Hepatocyte (in vitro differentiated cells): ENCODE results near the gene NKD1. TPM values are rescaled to one million over a fixed set of nuclear protein-coding genes. Genes with fewer than 3 reads are reported as not detected.

ENCODE experiments used
- DNase-seq: peaks from one replicate; pipeline ENCODE4 v3.0.0-alpha.2; 2016; ENCODE audit warnings: low spot score
- H2AFZ ChIP-seq: fragments of 200-600 bp; sonication (generic); 2 replicates; pipeline ENCODE4 v1.6.0; 2016; ENCODE audit warnings: antibody characterized with exemption, mild to moderate bottlenecking
- H3K27ac ChIP-seq: fragments of 200-600 bp; sonication (generic); 2 replicates; pipeline ENCODE4 v1.5.1; 2016; ENCODE audit warnings: mild to moderate bottlenecking
- H3K27me3 ChIP-seq: fragments of 200-600 bp; sonication (generic); 2 replicates; pipeline ENCODE4 v1.6.1; 2016
- H3K36me3 ChIP-seq: fragments of 200-600 bp; sonication (generic); replicated peaks from 2 replicates; pipeline ENCODE4 v1.5.1; 2016; ENCODE audit warnings: low read depth; ENCODE audit not compliant: insufficient read depth
- H3K4me1 ChIP-seq: fragments of 200-600 bp; sonication (generic); 2 replicates; pipeline ENCODE4 v1.5.1; 2016; ENCODE audit warnings: mild to moderate bottlenecking, moderate library complexity; ENCODE audit not compliant: insufficient read depth
- H3K4me2 ChIP-seq: fragments of 200-600 bp; sonication (generic); 2 replicates; pipeline ENCODE4 v1.6.0; 2016
- H3K4me3 ChIP-seq: fragments of 200-600 bp; sonication (generic); 2 replicates; pipeline ENCODE4 v1.5.1; 2016; ENCODE audit warnings: mild to moderate bottlenecking
- H3K79me2 ChIP-seq: fragments of 200-600 bp; sonication (generic); 2 replicates; pipeline ENCODE4 v1.6.0; 2017; ENCODE audit warnings: mild to moderate bottlenecking
- H3K9me2 ChIP-seq: fragments of 200-600 bp; sonication (generic); replicated peaks from 2 replicates; pipeline ENCODE4 v1.6.0; 2017; ENCODE audit warnings: mild to moderate bottlenecking; ENCODE audit not compliant: insufficient read depth
- H3K9me3 ChIP-seq: fragments of 200-600 bp; sonication (generic); 2 replicates; pipeline ENCODE4 v1.5.1; 2016; ENCODE audit warnings: low read depth, mild to moderate bottlenecking
- H4K20me1 ChIP-seq: fragments of 200-600 bp; sonication (generic); 2 replicates; pipeline ENCODE4 v1.6.0; 2016; ENCODE audit warnings: mild to moderate bottlenecking; ENCODE audit not compliant: insufficient read depth, poor library complexity, severe bottlenecking
- EZH2 ChIP-seq: fragments of 200-600 bp; sonication (generic); IDR thresholded peaks from 2 replicates; pipeline ENCODE4 v1.6.1; 2016; ENCODE audit warnings: antibody characterized with exemption, mild to moderate bottlenecking, borderline replicate concordance
- EZH2phosphoT487 ChIP-seq: fragments of 200-600 bp; sonication (generic); IDR thresholded peaks from one replicate; pipeline ENCODE4 v1.6.1; 2018; ENCODE audit warnings: antibody characterized with exemption, mild to moderate bottlenecking, low read depth, moderate library complexity; ENCODE audit not compliant: unreplicated experiment, severe bottlenecking
- WGBS: methylation state at CpG from one replicate; pipeline ENCODE4 v1.1.6; 2016; ENCODE audit warnings: low lambda C conversion rate; ENCODE audit errors: missing lambda C conversion rate; 5-methylcytosine and 5-hydroxymethylcytosine counted together
- polyA plus RNA-seq: library from polyadenylated mRNA; unstranded; fragments of >200 nt; fragmentation: Nextera tagmentation; extraction: Ambion mirVana; gene quantifications from 2 replicates; pipeline ENCODE4 v1.2.1, GENCODE V29; 2016
- total RNA-seq: library from RNA; depleted of rRNA; stranded (reverse); fragments of >200 nt; gene quantifications from 2 replicates; pipeline ENCODE4 v1.2.3, GENCODE V29; 2014
- TF ChIP-seq, protein P1 (sequence below): fragments of 200-600 bp; sonication (generic); IDR thresholded peaks from 2 replicates; pipeline ENCODE4 v1.5.1; 2016; ENCODE audit warnings: antibody characterized with exemption, mild to moderate bottlenecking; ENCODE audit not compliant: poor library complexity

Gene NKD1
- total and polyA plus RNA-seq, 2 experiments from 2014 or later, result 5.9 to 26.3 TPM

DNA sequence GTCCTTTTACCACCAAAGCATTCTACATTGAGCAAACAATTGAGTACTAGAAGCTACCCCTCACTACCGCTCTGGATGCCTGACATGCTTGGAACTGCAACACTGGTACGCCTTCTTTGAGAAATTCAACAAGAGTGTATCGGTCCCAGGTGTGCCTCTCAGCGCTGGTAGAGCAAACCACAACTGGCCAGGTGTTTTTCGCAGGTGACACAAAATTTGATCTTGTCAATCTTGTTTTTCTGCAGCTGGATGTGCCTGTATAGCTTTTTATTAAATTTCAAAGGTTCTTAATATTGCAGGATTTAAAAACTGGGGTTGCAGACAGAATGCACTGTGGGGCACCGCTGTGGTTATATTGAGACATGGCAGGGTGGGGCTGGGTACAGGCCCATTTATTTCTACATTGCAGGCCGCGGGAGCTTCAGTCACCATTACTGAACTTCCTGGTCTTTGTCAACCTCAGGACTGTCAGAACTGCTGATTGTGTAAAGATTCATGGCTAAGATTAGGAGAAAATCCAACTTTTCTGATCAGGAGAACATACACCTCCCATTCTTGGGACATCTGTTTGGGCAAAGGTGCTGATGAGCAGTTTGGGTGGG lies 137.4 kb downstream of the NKD1 start:
- H3K79me2 ChIP-seq, result no peaks in the 10 kb centered on the region
- no peaks in the 10 kb centered on the region for H3K9me2 ChIP-seq
- no peak overlapping the region for H3K4me3 ChIP-seq
- H3K36me3 ChIP-seq, result no peaks in the 10 kb centered on the region
- H3K4me2 ChIP-seq, result no peak overlapping the region
- WGBS, result 80% methylated on average over 8 of the region's 8 CpGs
- H2AFZ ChIP-seq, result no peak overlapping the region
- DNase-seq, result no peak
- H4K20me1 ChIP-seq, result no peaks in the 10 kb centered on the region
- H3K27ac ChIP-seq, result no peak overlapping the region
- no peaks in the 10 kb centered on the region for H3K9me3 ChIP-seq
- no peaks in the 10 kb centered on the region for H3K4me1 ChIP-seq
- TF ChIP-seq, protein P1, sequence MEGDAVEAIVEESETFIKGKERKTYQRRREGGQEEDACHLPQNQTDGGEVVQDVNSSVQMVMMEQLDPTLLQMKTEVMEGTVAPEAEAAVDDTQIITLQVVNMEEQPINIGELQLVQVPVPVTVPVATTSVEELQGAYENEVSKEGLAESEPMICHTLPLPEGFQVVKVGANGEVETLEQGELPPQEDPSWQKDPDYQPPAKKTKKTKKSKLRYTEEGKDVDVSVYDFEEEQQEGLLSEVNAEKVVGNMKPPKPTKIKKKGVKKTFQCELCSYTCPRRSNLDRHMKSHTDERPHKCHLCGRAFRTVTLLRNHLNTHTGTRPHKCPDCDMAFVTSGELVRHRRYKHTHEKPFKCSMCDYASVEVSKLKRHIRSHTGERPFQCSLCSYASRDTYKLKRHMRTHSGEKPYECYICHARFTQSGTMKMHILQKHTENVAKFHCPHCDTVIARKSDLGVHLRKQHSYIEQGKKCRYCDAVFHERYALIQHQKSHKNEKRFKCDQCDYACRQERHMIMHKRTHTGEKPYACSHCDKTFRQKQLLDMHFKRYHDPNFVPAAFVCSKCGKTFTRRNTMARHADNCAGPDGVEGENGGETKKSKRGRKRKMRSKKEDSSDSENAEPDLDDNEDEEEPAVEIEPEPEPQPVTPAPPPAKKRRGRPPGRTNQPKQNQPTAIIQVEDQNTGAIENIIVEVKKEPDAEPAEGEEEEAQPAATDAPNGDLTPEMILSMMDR, result no peak
- TF ChIP-seq EZH2 (no peak), EZH2phosphoT487 (no peak)
- H3K27me3 ChIP-seq, result no peaks in the 10 kb centered on the region

DNA sequence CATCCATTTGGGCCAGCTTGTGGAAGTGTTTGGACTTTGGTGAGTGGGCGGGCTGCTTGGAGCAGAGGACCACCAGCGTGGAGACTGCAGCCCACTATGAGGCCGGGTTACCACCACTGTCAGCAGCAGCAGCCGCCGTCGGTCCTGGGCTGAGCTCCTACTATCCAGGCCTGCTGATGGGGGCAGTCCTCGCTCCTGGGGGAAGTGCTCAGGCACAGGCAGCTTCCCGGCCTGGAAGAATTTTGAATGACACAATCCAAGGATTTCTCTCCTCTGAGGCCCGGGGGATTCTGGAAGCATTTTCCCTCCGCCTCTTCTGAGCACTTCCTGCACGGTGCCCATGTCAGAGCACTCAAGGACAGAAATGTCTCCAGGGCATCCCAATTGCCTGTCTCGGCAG lies 139.9 kb downstream of the NKD1 start:
- WGBS, result 53% methylated on average over 12 of the region's 12 CpGs
- Histone ChIP-seq H3K4me2 (no peak overlapping the region), H3K4me1 (no peaks in the 10 kb centered on the region), H3K36me3 (no peaks in the 10 kb centered on the region), H3K4me3 (no peak overlapping the region), H3K79me2 (no peaks in the 10 kb centered on the region), H3K27ac (no peak overlapping the region), H3K9me2 (no peaks in the 10 kb centered on the region), H4K20me1 (no peaks in the 10 kb centered on the region), H2AFZ (no peak overlapping the region), H3K9me3 (no peaks in the 10 kb centered on the region), H3K27me3 (no peaks in the 10 kb centered on the region)
- no peak for DNase-seq
- TF ChIP-seq EZH2 (no peak), EZH2phosphoT487 (no peak)
- TF ChIP-seq, protein P1, result no peak

DNA sequence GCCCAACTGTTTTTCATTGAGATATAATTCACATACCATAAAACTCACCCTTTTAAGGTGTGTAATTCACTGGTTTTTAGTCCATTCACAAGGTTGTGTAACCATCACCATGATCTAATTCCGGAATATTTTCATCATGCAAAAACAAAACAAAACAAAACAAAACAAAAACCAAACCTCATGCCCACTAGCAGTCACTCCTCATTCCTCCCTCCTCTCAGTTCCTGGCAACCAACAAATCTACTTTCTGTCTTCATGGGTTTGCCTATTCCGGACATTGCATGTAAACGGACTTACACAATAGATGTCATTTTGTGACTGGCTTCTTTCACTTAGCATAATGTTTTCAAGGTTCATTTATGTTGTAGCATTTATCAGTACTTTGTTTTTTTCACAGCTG lies 140.7 kb downstream of the NKD1 start:
- Histone ChIP-seq H2AFZ (no peak overlapping the region), H4K20me1 (no peaks in the 10 kb centered on the region), H3K79me2 (no peaks in the 10 kb centered on the region), H3K27ac (no peak overlapping the region), H3K9me3 (no peaks in the 10 kb centered on the region), H3K4me1 (no peaks in the 10 kb centered on the region), H3K4me2 (no peak overlapping the region), H3K36me3 (no peaks in the 10 kb centered on the region), H3K27me3 (peaks cover 3% of the 10 kb centered on the region), H3K9me2 (no peaks in the 10 kb centered on the region), H3K4me3 (no peak overlapping the region)
- TF ChIP-seq EZH2phosphoT487 (no peak), EZH2 (no peak)
- TF ChIP-seq, protein P1, result no peak
- DNase-seq, result no peak
- 93% methylated on average over 3 of the region's 3 CpGs for WGBS

DNA sequence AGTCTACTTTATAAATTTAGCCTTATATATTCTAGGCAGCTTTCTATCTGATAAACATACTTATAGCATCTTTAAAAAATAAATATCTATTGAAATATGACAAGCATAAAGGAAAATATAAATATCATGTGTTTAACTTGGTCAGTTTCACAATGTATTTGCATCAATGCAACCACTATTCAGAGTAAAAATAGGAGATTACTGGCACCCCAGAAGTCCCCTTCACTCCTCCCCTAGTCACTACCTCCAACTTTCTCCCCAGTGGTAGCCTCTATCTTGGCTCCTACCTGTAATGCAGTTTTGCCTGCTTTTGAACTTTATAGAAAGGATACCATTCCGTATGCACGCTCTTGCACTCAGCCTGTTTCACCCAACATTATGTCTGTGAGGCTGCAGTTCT lies 142.0 kb downstream of the NKD1 start:
- Histone ChIP-seq H3K27ac (no peak overlapping the region), H2AFZ (no peak overlapping the region), H3K4me1 (no peaks in the 10 kb centered on the region), H3K79me2 (no peaks in the 10 kb centered on the region), H3K9me2 (no peaks in the 10 kb centered on the region), H3K27me3 (peaks cover 6% of the 10 kb centered on the region), H3K4me2 (no peak overlapping the region), H3K36me3 (no peaks in the 10 kb centered on the region), H3K9me3 (no peaks in the 10 kb centered on the region), H4K20me1 (no peaks in the 10 kb centered on the region), H3K4me3 (no peak overlapping the region)
- TF ChIP-seq, protein P1, result no peak
- 98% methylated on average over 2 of the region's 2 CpGs for WGBS
- DNase-seq, result no peak
